ENCODE measurements around the gene VAT1L. TPM values are rescaled to one million over a fixed set of nuclear protein-coding genes. Genes with fewer than 3 reads are reported as not detected.

The VAT1L gene
- total RNA-seq, 3 donors from 2014 or later: 0.08 to 0.22 (median 0.11) TPM

GRCh38 chr16:77763994-77764393 lies 24.4 kb upstream of the VAT1L start:
- no peak for ATAC-seq
- H3K27me3 Mint-ChIP-seq (ENCODE audit: low read depth): peaks cover 8% of the 10 kb centered on the region
- H3K9me3 Mint-ChIP-seq: no peaks in the 10 kb centered on the region
- DNase-seq: no peak
- H3K36me3 Mint-ChIP-seq (ENCODE audit: insufficient read depth): no peaks in the 10 kb centered on the region
- H3K4me1 Mint-ChIP-seq (ENCODE audit: low read depth): no peaks in the 10 kb centered on the region
- no peak overlapping the region for H3K4me3 Mint-ChIP-seq

- Mint-ChIP-seq H3K4me1 (ENCODE audit: low read depth) (no peaks in the 10 kb centered on the region), H3K36me3 (ENCODE audit: insufficient read depth) (no peaks in the 10 kb centered on the region), H3K9me3 (no peaks in the 10 kb centered on the region), H3K27me3 (ENCODE audit: low read depth) (peaks cover 8% of the 10 kb centered on the region), H3K4me3 (no peak overlapping the region)
- DNase-seq (no peak), ATAC-seq (no peak)
Observed at GRCh38 chr16:77767211-77767610, 21.2 kb upstream of the VAT1L start.

- ATAC-seq (no peak), DNase-seq (no peak)
- H3K36me3 Mint-ChIP-seq (ENCODE audit: insufficient read depth): no peaks in the 10 kb centered on the region
- H3K9me3 Mint-ChIP-seq: no peaks in the 10 kb centered on the region
- no peak overlapping the region for H3K4me3 Mint-ChIP-seq
- H3K4me1 Mint-ChIP-seq (ENCODE audit: low read depth): no peaks in the 10 kb centered on the region
- peaks cover 8% of the 10 kb centered on the region for H3K27me3 Mint-ChIP-seq (ENCODE audit: low read depth)
Observed at GRCh38 chr16:77767826-77768225, 20.5 kb upstream of the VAT1L start.

GRCh38 chr16:77775911-77776909 lies 12.2 kb upstream of the VAT1L start:
- H3K4me3 Mint-ChIP-seq: no peak overlapping the region
- H3K4me1 Mint-ChIP-seq (ENCODE audit: low read depth): no peaks in the 10 kb centered on the region
- H3K36me3 Mint-ChIP-seq (ENCODE audit: insufficient read depth): no peaks in the 10 kb centered on the region
- no peak for DNase-seq
- peaks cover 20% of the 10 kb centered on the region for H3K27me3 Mint-ChIP-seq (ENCODE audit: low read depth)
- ATAC-seq: no peak
- H3K9me3 Mint-ChIP-seq: no peaks in the 10 kb centered on the region

GRCh38 chr16:77777745-77778144 lies 10.6 kb upstream of the VAT1L start:
- no peak for ATAC-seq

GRCh38 chr16:77780378-77780837 lies 8.0 kb upstream of the VAT1L start:
- DNase-seq (no peak), ATAC-seq (no peak)
- Mint-ChIP-seq H3K27me3 (ENCODE audit: low read depth) (peaks cover 13% of the 10 kb centered on the region), H3K4me1 (ENCODE audit: low read depth) (no peaks in the 10 kb centered on the region), H3K36me3 (ENCODE audit: insufficient read depth) (no peaks in the 10 kb centered on the region), H3K9me3 (no peaks in the 10 kb centered on the region), H3K4me3 (no peak overlapping the region)

More at GRCh38 chr16:77777745-77778144, 10.6 kb upstream of the VAT1L start:
- peaks cover 20% of the 10 kb centered on the region for H3K27me3 Mint-ChIP-seq (ENCODE audit: low read depth)
- H3K4me3 Mint-ChIP-seq: no peak overlapping the region
- no peaks in the 10 kb centered on the region for H3K9me3 Mint-ChIP-seq
- no peak for DNase-seq
- no peaks in the 10 kb centered on the region for H3K36me3 Mint-ChIP-seq (ENCODE audit: insufficient read depth)
- H3K4me1 Mint-ChIP-seq (ENCODE audit: low read depth): no peaks in the 10 kb centered on the region

- DNase-seq: no peak
- no peaks in the 10 kb centered on the region for H3K9me3 Mint-ChIP-seq
- ATAC-seq: no peak
- no peaks in the 10 kb centered on the region for H3K36me3 Mint-ChIP-seq (ENCODE audit: insufficient read depth)
- H3K27me3 Mint-ChIP-seq (ENCODE audit: low read depth): peaks cover 14% of the 10 kb centered on the region
- no peaks in the 10 kb centered on the region for H3K4me1 Mint-ChIP-seq (ENCODE audit: low read depth)
- no peak overlapping the region for H3K4me3 Mint-ChIP-seq
Observed at GRCh38 chr16:77781091-77781490, 7.3 kb upstream of the VAT1L start.

GRCh38 chr16:77782694-77783093 lies 5.7 kb upstream of the VAT1L start:
- Mint-ChIP-seq H3K4me1 (ENCODE audit: low read depth) (no peaks in the 10 kb centered on the region), H3K36me3 (ENCODE audit: insufficient read depth) (no peaks in the 10 kb centered on the region), H3K9me3 (no peaks in the 10 kb centered on the region), H3K27me3 (ENCODE audit: low read depth) (peaks cover 25% of the 10 kb centered on the region), H3K4me3 (no peak overlapping the region)
- ATAC-seq (no peak), DNase-seq (no peak)

GRCh38 chr16:77784441-77785372 lies 3.7 kb upstream of the VAT1L start:
- Mint-ChIP-seq H3K9me3 (no peaks in the 10 kb centered on the region), H3K27me3 (ENCODE audit: low read depth) (peaks cover 34% of the 10 kb centered on the region), H3K4me3 (no peak overlapping the region), H3K4me1 (ENCODE audit: low read depth) (peaks cover 3% of the 10 kb centered on the region), H3K36me3 (ENCODE audit: insufficient read depth) (no peaks in the 10 kb centered on the region)
- ATAC-seq: no peak
- DNase-seq: no peak

GRCh38 chr16:77785373-77785764 lies 3.0 kb upstream of the VAT1L start:
- DNase-seq (no peak), ATAC-seq (no peak)
- H3K9me3 Mint-ChIP-seq: no peaks in the 10 kb centered on the region
- H3K36me3 Mint-ChIP-seq (ENCODE audit: insufficient read depth): no peaks in the 10 kb centered on the region
- H3K4me1 Mint-ChIP-seq (ENCODE audit: low read depth): peaks cover 5% of the 10 kb centered on the region
- no peak overlapping the region for H3K4me3 Mint-ChIP-seq
- peaks cover 41% of the 10 kb centered on the region for H3K27me3 Mint-ChIP-seq (ENCODE audit: low read depth)

- Mint-ChIP-seq H3K9me3 (no peaks in the 10 kb centered on the region), H3K27me3 (ENCODE audit: low read depth) (peaks cover 50% of the 10 kb centered on the region)
- DNase-seq: no peak
Observed at GRCh38 chr16:77786186-77786847, 2.0 kb upstream of the VAT1L start.

GRCh38 chr16:77787452-77787851 lies 912 bp upstream of the VAT1L start:
- H3K36me3 Mint-ChIP-seq (ENCODE audit: insufficient read depth): no peaks in the 10 kb centered on the region
- peaks cover 61% of the 10 kb centered on the region for H3K27me3 Mint-ChIP-seq (ENCODE audit: low read depth)

More at GRCh38 chr16:77786186-77786847, 2.0 kb upstream of the VAT1L start:
- Mint-ChIP-seq H3K4me3 (no peak overlapping the region), H3K4me1 (ENCODE audit: low read depth) (peaks cover 5% of the 10 kb centered on the region), H3K36me3 (ENCODE audit: insufficient read depth) (no peaks in the 10 kb centered on the region)
- no peak for ATAC-seq

GRCh38 chr16:77789085-77790008 lies 983 bp downstream of the VAT1L start:
- peak overlapping the region; percentile 28 for H3K4me3 Mint-ChIP-seq
- DNase-seq: no peak
- ATAC-seq: peak in 1 of 2 donors; percentile 16

More at GRCh38 chr16:77787452-77787851, 912 bp upstream of the VAT1L start:
- DNase-seq (no peak), ATAC-seq (no peak)
- no peaks in the 10 kb centered on the region for H3K9me3 Mint-ChIP-seq
- peaks cover 5% of the 10 kb centered on the region for H3K4me1 Mint-ChIP-seq (ENCODE audit: low read depth)
- H3K4me3 Mint-ChIP-seq: no peak overlapping the region

More at GRCh38 chr16:77789085-77790008, 983 bp downstream of the VAT1L start:
- peaks cover 66% of the 10 kb centered on the region for H3K27me3 Mint-ChIP-seq (ENCODE audit: low read depth)
- no peaks in the 10 kb centered on the region for H3K9me3 Mint-ChIP-seq
- no peaks in the 10 kb centered on the region for H3K36me3 Mint-ChIP-seq (ENCODE audit: insufficient read depth)
- H3K4me1 Mint-ChIP-seq (ENCODE audit: low read depth): peaks cover 5% of the 10 kb centered on the region
